Posterior cingulate gyrus (tissue), 11 donors: Measurements from ENCODE around the gene GALNT9.
"Not testable (repeated sequence)": the region's sequence is repeated elsewhere in the genome, so short reads cannot be mapped to it uniquely, and the experiment has no call there.

Experiments used
- DNase-seq, 10 donors: peaks; one replicate each; pipeline versions ENCODE4 v3.0.0 to v3.0.0-alpha.2; 2020 to 2021; ENCODE audit warnings: mixed read lengths in 3 of 10
- intact Hi-C: fragments of 100-400 bp; cut with DNase I; formaldehyde crosslinking; loops from one replicate; pipeline ENCODE4 v1.15.1; 2023

The GALNT9 gene

DNA sequence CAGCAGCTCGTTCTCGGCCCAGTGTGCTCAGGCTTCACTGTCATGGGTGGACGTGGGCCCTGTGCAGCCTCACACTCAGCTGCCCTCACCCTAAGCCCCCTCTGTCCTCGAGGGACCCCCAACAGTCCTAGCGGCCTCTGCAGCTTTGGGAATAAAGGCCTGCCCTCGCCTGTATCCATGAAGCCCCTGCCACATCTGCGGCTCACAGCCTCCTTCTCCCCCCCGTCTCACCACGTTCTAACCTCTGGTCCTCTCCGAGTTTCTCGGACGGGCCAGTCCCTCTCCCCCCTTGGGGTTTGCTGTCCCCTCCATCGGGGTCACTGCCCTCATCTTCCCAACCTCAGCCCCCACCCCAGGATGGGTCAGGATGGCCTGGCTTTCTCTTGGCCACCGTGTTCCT is 30.2 kb upstream of the GALNT9 start:
- peak in 3 of 10 donors; percentile 43 to 64 (median 44) for DNase-seq
- intact Hi-C loops = no loop called here

DNA sequence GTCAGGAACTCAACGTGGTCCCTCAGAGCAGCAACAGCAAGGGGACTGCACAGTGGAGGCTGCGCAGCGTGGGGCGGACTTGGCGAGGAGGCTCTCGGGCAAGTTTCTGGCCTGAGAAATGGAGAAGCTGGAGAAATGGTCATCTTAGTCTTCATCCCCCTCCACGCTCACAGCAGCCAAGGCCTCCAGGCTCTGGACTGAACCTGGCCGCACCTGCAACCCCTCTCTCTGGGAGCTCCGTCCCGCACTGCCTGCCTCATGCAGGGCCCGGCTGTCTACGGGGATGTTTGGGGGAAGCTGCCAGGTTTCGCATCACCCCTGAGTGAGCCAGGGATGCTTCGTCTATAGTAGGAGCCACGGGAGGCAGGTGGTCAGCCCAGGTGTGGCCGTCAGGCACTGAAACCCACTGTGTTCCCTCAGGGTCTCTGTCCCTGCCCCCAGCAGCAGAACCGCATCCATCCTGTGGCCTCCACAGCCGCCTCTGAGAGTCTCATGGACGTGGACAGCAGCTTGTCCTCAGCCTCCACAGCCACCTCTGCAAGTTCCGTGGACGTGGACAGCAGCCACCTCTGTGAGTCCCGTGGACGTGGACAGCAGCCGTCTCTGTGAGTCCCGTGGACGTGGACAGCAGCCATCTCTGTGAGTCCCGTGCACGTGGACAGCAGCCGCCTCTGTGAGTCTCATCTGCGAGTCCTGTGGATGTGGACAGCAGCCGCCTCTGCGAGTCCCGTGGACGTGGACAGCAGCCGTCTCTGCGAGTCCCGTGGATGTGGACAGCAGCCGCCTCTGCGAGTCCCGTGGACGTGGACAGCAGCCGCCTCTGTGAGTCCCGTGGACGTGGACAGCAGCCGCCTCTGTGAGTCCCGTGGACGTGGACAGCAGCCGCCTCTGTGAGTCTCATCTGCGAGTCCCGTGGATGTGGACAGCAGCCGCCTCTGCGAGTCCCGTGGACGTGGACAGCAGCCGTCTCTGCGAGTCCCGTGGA is 29.1 kb upstream of the GALNT9 start:
- peak in 5 of 10 donors; percentile 5 to 63 (median 20) for DNase-seq

DNA sequence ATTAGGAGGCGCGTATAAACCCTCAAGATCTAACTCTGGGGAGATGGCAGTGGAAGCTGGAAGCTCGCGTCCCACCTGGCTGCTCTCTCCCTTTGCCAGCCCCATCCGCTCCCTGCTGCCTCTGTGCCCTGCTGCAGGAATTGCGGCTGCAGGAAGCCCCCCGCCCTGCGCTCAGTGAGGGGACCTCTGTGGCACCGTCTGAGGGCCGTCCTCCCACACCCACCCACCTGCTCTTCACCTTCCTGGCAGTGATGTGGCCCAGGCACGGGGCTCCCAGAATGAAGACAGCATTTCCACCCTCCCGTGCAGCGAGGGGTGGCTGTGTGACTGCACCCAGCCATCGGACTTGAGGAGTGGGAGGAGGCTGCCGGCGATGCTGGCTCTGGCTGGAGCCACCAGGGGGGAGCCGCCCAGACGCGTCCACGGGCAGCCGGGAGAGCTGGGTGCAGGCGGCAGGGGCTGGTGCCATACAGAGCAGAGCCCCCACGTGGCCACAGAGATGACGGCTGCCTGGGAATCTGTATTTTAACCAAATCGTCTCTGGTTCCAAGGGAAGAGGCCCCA is 28.3 kb upstream of the GALNT9 start:
- peak in 5 of 10 donors; percentile 9 to 89 (median 84) for DNase-seq
- intact Hi-C loops = loop anchor here (2.0 kb wide), 1 partner anchor 47 kb away; no protein-coding TSS in a partner anchor

More for the DNA sequence above, 29.1 kb upstream of the GALNT9 start:
- intact Hi-C loops = not testable (repeated sequence)

DNA sequence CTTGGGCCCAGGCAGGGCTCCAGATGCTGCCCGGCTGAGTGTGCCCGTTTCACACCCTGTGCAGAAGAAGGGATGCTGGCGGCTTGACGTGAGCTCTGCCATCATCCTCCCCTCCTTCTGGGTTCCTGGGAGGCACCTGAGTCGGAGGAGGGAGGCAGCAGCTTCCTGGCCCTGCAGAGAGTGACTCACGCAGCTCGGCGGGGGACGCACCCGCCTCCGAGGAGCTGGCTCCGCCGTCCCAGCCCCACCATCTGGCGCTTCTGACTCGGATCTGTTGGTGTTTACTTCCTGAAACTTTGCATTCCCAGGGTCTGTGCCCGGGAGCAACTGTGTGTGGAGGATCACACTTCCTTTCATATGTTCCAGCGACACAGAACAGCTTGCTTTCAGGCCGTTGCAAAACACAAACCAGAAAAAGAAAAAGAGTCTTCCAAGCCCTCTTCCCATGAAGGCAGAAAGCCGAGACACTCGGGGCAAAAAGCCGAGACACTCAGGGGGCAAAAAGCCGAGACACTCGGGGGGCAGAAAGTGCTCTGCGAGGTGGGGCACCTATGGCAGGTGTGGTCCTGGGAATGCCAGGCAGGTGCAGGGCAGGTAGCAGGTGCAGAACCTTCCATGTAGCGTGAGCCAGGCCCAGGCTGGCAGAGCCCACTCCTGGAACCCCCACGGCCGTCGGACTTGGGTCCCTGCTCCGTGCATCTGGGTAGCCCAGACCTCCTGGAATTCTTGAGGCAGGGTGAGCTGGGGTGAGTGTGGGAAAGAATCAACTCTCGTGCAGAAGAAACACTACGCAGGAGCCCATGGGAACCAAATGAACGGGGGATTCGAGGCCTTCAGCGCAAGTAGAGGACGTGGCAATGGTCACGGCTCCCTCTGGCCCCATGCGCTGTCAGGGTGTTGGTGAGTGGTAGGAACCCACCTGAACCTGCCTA is 27.6 kb upstream of the GALNT9 start:
- DNase-seq = peak in 9 of 10 donors; percentile 28 to 96 (median 84)
- intact Hi-C loops = loop anchor here (2.0 kb wide), 1 partner anchor 46 kb away; no protein-coding TSS in a partner anchor

DNA sequence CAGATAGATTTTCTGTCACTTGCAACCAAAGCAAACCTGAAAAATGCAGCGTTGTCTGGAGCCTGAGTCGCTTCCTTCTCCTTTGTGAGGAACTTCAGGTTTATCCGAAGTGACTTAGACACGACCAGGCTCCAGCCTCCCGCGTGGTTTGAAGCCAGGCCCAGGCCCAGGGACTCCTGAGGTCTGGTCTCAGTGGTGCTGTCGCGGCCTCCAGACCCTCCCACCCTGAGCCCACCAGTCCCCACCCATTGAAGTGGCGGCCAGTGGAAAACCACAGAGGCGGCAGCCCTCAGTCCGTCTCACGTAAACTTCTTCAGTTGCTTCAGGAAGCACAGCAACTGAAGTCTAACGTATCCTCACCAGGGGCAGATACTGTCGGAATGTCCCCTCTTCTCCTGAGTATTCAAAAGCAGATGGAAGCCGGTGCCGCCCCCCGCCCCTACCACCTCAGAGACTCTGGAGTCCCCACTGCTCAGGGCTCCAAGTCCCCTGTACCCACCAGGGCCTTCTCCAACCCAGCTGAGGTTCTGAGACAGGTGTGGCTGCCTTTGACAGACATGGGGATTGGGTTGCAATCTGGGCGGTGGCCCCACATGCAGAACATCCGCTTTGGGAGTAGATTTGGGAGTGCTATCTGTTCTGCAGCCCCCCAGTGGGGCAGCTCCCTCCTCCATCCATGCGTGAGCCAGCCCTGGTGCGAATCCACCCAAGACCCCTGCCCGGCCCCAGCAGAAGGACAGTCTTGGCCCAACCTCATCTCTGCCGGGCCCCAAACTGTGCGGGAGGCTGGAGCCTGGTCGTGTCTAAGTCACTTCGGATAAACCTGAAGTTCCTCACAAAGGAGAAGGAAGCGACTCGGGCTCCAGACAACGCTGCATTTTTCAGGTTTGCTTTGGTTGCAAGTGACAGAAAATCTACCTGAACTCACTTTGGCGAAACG is 26.6 kb upstream of the GALNT9 start:
- intact Hi-C loops = loop anchor here (2.0 kb wide), 1 partner anchor 45 kb away; no protein-coding TSS in a partner anchor
- peak in 4 of 10 donors; percentile 19 to 66 (median 62) for DNase-seq

DNA sequence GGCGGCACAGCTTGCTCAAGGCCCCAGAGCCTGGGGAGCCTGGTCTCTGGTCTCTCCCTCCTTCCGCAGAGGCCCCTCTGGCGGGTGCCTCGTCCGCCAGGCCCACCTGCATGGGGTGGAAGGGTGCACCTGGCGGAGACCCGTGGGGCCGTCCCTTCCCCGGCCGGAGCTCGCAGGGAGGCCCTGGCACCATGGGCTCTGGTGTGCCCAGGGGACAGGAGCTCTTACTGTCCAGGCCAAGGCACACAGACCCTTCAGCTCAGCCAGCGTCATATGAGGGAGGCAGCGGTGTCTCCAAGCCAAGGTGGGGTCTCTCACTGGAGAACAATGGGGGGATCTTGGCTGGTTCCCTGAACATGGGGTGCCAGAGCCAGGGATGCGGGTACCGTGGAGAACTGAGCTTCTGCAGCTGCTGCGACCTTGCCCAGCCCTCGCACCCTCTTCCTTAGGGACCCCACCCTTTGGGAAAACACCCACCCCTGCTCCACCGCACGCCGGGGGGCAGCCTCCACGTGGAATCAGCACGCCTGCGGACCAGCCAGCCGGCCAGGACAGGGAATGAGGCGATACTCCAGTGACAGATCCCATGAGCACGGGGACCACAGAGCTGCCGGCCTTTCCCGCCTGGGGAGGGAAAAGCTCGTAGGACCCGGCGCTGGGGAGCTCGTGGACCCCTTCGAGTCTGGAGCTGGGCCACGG is 25.7 kb upstream of the GALNT9 start:
- intact Hi-C loops = no loop called here
- peak in 4 of 10 donors; percentile 15 to 70 (median 61) for DNase-seq

DNA sequence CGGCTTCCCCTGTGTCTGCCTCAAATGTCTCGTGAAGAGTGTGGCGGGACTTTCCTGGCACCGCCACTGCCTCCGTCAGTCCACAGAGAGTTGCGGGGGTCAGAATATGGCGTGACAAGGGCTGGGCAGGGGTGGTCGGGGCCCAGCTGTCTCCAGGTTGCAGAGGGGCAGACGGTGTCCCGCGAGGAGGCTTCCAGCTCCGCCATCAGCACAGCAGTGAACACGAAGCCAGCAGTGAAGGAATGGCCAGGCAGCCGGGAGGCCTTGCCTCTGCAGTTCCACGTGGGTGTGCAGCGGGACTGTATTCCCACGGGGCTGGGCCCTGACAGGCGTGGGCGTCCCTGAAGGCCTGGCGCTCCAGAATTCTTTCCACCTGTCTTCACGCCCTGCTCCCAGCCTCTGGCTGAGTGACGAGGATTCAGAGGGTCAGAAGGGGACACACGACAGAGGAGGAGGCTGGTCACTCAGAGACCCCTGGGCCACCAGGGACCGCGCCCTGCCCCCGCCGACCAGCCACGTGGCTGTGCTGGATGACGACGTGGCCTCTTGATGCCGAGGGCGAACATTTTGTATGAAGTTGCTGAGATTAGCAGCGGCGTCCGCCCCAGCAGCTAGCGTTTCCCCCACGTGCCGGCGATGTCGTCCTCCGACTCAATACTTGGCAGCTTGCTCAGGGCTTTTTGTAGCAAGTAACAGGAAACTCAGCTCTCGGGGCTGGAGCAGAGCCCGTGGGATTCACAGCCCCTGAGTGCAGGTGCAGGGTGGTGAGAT is 25.0 kb upstream of the GALNT9 start:
- peak in 5 of 10 donors; percentile 30 to 88 (median 82) for DNase-seq
- intact Hi-C loops = no loop called here

DNA sequence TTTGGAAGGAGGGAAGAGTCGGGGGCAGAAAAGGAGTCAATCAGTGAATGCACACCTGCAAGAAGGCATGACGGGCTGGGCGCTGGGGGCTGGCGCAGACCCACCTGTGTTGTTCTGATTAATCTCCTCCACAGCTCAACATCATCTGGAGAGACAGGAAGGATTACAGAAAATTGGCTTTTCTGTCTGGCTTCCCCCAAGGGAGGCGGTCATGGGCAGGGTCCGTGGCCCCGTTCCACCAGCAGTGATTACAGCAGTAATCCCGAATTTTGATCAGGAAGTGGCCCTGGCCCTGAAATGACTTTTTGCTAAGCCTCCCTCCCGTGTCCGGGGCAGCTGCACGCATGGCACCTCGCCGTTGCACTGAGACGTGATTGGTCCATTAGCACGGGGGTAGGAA is 24.4 kb upstream of the GALNT9 start:
- peak in 3 of 10 donors; percentile 47 to 62 (median 55) for DNase-seq
- intact Hi-C loops = no loop called here

DNA sequence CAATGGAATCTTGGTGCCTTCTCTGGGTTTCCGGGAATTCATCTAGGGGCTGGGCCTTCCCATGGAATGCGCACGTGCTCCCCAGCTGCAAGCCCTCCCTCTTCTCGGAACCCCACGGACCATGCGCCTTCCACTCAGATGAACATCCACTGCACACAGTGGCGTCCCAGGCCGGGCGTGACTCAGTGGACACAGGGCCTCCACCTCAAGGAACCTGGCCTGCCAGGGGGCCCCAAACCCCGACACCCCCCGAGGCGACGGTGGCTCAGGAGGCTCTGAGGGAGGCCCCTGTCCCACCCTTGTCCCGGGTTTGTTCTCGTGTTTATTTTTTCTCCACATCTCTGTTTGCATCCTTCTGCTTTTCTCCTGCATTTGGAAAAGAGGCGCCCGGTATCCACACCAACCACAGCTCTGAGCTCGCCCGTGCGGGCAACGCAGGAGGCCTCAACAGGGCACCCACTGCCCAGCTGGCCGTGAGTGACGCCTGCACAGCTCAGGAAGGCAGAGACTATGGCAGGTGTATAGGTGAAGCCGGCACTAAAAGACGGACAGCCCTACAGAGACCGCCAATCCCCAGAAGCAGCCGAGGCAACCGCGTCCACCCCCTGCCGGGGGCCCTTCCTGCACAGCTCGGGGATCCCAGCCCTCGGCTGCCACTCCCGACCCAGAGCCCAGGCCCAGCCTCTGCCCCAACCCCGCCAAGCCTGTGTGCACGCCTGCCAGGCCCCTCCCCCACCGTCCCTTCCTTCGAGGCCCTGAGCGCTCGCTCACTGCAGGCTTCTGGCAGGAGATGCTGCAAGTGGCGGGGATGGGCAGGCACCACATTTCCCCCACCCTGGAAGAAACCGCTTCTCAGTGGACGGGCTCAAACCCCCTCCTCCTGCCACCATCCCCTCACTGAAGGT is 23.8 kb upstream of the GALNT9 start:
- intact Hi-C loops = no loop called here
- peak in 4 of 10 donors; percentile 29 to 83 (median 71) for DNase-seq

DNA sequence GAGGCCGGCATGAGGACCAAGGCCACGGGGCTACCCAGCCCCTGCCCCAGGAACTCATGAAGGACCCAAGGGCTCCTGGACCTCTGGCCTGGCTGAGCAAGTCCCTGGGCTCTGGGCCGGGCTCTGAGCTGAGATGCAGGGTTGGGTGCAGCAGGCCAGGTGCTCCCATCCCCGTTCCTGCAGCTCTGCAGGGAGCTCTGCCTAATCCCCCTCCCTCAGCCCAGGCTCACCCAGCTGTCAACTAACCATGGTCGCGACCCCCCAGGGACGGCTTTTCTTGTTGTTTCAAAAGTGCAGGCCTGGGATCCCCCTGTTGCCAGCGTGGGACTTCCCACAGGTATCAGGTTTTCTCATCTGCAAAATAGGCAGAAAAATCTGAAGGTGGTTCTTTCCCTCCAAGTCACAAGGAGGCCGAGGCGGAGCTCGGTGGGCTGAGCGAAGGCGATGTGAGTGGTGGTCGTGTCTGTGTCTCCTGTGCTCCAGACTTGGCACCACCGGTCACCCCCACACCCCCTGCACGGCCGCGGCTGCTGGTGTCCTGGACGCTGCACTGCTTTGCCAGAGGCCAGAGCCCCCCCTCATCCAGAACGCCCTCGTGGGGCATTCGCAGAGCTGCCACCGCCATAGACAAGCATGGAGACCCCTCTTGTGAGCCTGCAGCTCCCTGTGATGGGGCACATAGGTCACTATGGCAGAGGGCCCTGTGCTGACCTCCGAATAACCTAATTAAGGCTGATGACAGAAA is 22.5 kb upstream of the GALNT9 start:
- peak in 2 of 10 donors; percentile 51 to 63 for DNase-seq
- intact Hi-C loops = no loop called here

DNA sequence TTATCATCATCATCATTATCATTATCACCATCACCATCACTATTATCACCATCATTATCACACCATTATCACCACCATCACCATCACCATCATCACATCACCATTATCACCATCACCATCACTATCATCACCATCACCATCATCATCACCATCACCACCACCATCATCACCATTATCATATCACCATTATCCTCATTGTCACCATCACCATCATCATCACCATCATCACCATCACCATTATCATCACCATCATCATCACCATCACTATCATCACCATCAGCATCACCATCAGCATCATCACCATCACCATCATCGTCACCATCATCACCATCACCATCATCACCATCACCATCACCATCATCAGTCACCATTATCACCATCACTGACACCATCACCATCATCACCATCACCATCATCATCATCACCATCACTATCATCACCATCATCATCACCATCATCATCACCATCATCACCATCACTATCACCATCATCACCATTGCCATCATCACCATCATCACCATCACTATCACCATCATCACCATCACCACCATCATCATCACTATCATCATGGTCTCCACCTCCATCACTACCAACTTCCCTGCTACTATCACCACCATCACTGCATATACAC is 20.2 kb upstream of the GALNT9 start:
- DNase-seq = no peak
- intact Hi-C loops = no loop called here

DNA sequence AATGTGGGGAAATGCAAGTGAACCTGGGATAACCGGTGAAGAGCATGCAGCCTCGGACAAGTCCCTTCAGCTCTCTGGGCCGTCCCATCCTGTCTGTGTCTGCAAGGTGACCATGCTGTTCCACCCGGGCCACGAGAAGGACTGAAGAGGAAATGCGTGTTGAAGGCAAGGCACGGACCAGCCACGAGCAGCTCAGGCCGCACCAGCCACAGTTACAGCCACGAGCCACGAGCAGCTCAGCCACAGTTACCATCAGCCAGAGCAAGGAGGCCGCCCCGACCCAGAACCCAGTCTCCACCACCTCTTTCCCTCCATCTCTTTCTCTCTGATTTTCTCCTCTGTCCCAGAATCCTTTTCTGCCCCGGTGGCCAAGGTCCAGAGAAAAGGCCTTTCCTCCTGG is 18.8 kb upstream of the GALNT9 start:
- intact Hi-C loops = no loop called here
- DNase-seq = peak in 1 of 10 donors; percentile 37

DNA sequence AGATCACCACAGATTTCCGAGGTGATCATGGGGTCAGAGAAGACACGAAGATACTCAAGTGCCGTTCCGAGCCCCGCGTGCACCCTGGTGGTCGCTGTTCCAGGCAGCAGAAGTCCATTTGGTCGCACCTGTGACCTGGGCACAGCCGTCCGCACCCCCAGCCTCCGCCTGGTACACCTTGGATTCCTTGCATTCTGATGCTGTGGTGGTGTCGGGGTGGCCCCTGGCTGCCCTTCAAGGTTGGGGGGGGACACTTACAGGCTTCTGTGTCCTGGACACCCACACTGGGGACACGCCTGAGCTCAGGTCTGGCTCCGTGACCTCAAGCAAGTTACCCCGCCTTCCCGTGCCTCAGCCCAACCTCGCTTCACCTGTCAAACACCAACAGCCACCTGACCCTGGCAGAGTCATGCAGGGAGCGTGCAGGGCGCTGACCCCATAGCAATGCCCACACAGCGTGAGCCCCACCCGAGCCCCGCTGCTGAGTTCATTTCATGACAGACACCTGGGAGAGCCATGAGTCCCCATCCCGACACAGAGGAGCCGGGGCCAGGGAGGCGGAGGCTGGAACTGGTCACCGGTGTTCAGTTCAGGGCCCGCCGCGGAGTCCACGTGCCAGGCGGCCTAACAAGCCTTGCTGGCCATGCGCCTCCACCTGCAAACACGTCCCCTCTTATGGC is 17.9 kb upstream of the GALNT9 start:
- DNase-seq = peak in 2 of 10 donors; percentile 3 to 58
- intact Hi-C loops = no loop called here

DNA sequence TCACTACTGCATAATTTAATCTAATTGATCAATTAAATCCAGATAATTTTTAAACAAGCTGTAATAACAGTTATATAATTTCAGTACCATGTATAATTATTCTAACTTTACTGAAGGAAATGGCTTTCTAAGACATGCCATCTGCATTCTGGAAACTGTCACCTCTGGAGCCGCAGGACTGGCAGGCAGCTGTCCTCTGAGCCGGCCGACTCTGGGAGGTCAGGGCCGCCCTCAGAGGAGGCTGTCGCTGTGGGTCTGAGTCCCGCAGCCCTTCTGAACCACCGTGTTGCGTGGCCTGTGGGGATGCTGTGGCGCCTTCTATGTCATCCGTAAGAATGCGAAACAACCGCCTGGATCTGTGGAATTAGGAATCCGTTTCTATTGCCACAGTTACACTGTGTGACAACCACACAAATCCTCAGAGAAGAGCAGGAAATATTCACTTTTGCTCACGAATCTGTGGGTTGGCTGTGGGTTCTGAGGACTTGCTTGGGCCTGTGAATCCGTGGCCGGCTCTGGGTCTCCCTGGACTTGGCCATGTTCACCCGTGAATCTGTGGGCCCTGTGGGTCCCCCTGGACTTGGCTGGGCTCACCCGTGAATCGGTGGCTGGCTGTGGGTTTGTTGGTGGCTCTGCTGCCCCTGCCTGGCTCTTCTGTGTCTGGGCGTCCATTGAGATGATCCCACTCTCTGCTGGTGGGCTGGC is 17.2 kb upstream of the GALNT9 start:
- intact Hi-C loops = no loop called here
- peak in 2 of 10 donors; percentile 2 to 55 for DNase-seq
